ENCODE data around the gene HSPA2. TPM values are rescaled to one million over a fixed set of nuclear protein-coding genes. Genes with fewer than 3 reads are reported as not detected.
A peak's percentile ranks its signal among the peaks of the same experiment; 100 is the strongest.
"Not testable (repeated sequence)": the region's sequence is repeated elsewhere in the genome, so short reads cannot be mapped to it uniquely, and the experiment has no call there.

Gene HSPA2
- total and polyA plus RNA-seq, 2 experiments from 2014 or later, result 28.9 to 31.4 TPM

DNA sequence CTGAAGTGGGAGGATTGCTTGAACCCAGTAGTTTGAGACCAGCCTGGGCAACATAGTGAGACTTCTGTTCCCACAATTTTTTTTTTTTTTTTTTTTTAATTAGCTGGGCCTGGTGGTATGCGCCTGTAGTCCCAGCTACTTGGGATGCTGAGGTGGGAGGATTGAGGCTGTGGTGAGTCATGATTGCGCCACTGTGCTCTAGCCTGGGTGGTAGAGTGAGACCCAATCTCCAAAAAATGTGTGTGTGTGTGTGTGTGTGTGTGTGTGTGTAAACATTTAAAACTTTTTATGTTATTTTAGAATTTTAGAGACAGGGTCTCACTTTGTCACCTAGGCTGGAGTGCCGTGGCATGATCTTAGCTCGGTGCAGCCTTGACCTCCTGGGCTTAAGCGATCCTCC, 16.0 kb downstream of the HSPA2 start:
- TF ChIP-seq EZH2 (IDR thresholded peaks at IDR 0.05; ENCODE audit: insufficient read depth, poor library complexity, severe bottlenecking) (no peak), EZH2phosphoT487 (IDR thresholded peaks at IDR 0.05; ENCODE audit: insufficient read depth, low read depth) (no peak)
- H3K9ac ChIP-seq, result no peak overlapping the region
- H3K36me3 ChIP-seq (ENCODE audit: low read depth), result no peaks in the 10 kb centered on the region
- H2AFZ ChIP-seq, result no peak overlapping the region
- no peaks in the 10 kb centered on the region for H4K20me1 ChIP-seq (ENCODE audit: insufficient read depth)
- H3K4me1 ChIP-seq (ENCODE audit: insufficient read depth), result peaks cover 3% of the 10 kb centered on the region; the same call in 1 of the 2 replicates
- H3K9me3 ChIP-seq (ENCODE audit: low read depth), result no peaks in the 10 kb centered on the region
- in situ Hi-C loops (cut with MboI), result no loop called here
- no peaks in the 10 kb centered on the region for H3K79me2 ChIP-seq (ENCODE audit: insufficient read depth)
- H3K27me3 ChIP-seq (replicated peaks; ENCODE audit: insufficient read depth), result no peaks in the 10 kb centered on the region
- H3K4me3 ChIP-seq, result no peak overlapping the region
- H3F3A ChIP-seq (ENCODE audit: insufficient read depth), result no peaks in the 10 kb centered on the region
- no peaks in the 10 kb centered on the region for H3K9me2 ChIP-seq (ENCODE audit: insufficient read depth)
- no peak overlapping the region for H3K27ac ChIP-seq
- WGBS, 2 experiments (ENCODE audit: low coverage in 1 of 2, low lambda C conversion rate in 2 of 2, missing lambda C conversion rate in 2 of 2), result 76 to 82% methylated on average over 5 of the region's 5 CpGs
- DNase-seq, result peak; percentile 75
- no peak overlapping the region for H3K4me2 ChIP-seq (ENCODE audit: unreplicated experiment)

DNA sequence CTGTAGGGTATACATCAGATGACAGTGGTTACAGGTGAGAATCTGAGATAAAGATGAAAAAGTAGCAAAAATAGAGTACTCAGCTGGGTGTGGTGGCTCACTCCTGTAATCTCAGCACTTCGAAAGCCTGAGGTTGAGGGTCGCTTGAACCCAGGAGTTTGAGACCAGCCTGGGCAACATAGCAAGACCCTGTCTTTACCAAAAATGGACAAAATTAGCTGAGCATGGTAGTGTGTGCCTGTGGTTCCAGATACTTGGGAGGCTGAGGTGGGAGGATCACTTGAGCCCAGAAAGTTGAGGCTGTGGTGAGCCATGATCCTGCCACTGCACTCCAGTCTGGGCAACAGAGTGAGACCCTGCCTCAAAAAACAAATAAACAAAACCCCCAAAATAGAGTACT, 17.7 kb downstream of the HSPA2 start:
- DNase-seq; H3K27me3 ChIP-seq (replicated peaks; ENCODE audit: insufficient read depth); H3F3A ChIP-seq (ENCODE audit: insufficient read depth); H3K4me1 ChIP-seq (ENCODE audit: insufficient read depth); H3K36me3 ChIP-seq (ENCODE audit: low read depth); H3K9me3 ChIP-seq (ENCODE audit: low read depth); H3K79me2 ChIP-seq (ENCODE audit: insufficient read depth); H3K4me3 ChIP-seq; H4K20me1 ChIP-seq (ENCODE audit: insufficient read depth); H3K9me2 ChIP-seq (ENCODE audit: insufficient read depth); H3K4me2 ChIP-seq (ENCODE audit: unreplicated experiment); H3K27ac ChIP-seq; H2AFZ ChIP-seq; in situ Hi-C loops (cut with MboI); H3K9ac ChIP-seq: not testable (repeated sequence)
- WGBS, 2 experiments (ENCODE audit: low coverage in 1 of 2, low lambda C conversion rate in 2 of 2, missing lambda C conversion rate in 2 of 2), result 89 to 98% methylated on average over 2 of the region's 2 CpGs

DNA sequence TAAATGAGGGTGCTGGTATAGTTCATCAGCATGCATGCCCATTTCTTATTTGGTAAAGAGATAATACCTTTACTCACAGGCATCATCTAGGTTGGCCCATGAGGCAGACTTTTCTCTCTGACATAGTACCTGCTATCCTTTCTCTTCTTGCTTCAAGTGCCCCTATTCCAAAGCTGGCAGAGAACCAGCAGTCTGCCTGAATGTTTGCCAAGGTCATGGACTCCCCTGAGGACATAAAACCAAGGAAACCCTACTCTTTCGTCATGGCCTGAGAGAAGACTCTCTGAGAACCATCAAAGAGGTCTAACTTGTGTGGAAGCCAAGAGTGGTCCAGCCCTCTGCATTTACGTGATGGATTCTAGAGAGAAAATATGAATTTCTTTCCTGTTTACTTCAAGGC, 21.1 kb downstream of the HSPA2 start:
- no peaks in the 10 kb centered on the region for H3K9me2 ChIP-seq (ENCODE audit: insufficient read depth)
- H3K4me3 ChIP-seq, result no peak overlapping the region
- H2AFZ ChIP-seq, result no peak overlapping the region
- in situ Hi-C loops (cut with MboI), result no loop called here
- no peaks in the 10 kb centered on the region for H4K20me1 ChIP-seq (ENCODE audit: insufficient read depth)
- H3K27ac ChIP-seq, result no peak overlapping the region
- no peaks in the 10 kb centered on the region for H3K9me3 ChIP-seq (ENCODE audit: low read depth)
- H3K27me3 ChIP-seq (replicated peaks; ENCODE audit: insufficient read depth), result no peaks in the 10 kb centered on the region
- no peaks in the 10 kb centered on the region for H3K36me3 ChIP-seq (ENCODE audit: low read depth)
- peaks cover 4% of the 10 kb centered on the region; the same call in 1 of the 2 replicates for H3F3A ChIP-seq (ENCODE audit: insufficient read depth)
- no peak for TF ChIP-seq EZH2phosphoT487 (IDR thresholded peaks at IDR 0.05; ENCODE audit: insufficient read depth, low read depth)
- 90 to 91% methylated on average over 2 of the region's 2 CpGs for WGBS, 2 experiments (ENCODE audit: low coverage in 1 of 2, low lambda C conversion rate in 2 of 2, missing lambda C conversion rate in 2 of 2)
- H3K4me2 ChIP-seq (ENCODE audit: unreplicated experiment), result no peak overlapping the region
- peaks cover 7% of the 10 kb centered on the region for H3K4me1 ChIP-seq (ENCODE audit: insufficient read depth)
- no peak overlapping the region for H3K9ac ChIP-seq
- DNase-seq, result no peak
- H3K79me2 ChIP-seq (ENCODE audit: insufficient read depth), result no peaks in the 10 kb centered on the region

- Histone ChIP-seq H3K4me2 (ENCODE audit: unreplicated experiment) (no peak overlapping the region), H3K27me3 (replicated peaks; ENCODE audit: insufficient read depth) (no peaks in the 10 kb centered on the region), H3K4me3 (no peak overlapping the region), H3K9ac (no peak overlapping the region), H3K27ac (no peak overlapping the region), H3K4me1 (ENCODE audit: insufficient read depth) (peaks cover 12% of the 10 kb centered on the region), H3F3A (ENCODE audit: insufficient read depth) (peaks cover 12% of the 10 kb centered on the region), H2AFZ (no peak overlapping the region), H4K20me1 (ENCODE audit: insufficient read depth) (no peaks in the 10 kb centered on the region), H3K9me2 (ENCODE audit: insufficient read depth) (no peaks in the 10 kb centered on the region), H3K9me3 (ENCODE audit: low read depth) (no peaks in the 10 kb centered on the region), H3K79me2 (ENCODE audit: insufficient read depth) (no peaks in the 10 kb centered on the region), H3K36me3 (ENCODE audit: low read depth) (no peaks in the 10 kb centered on the region)
- TF ChIP-seq EZH2phosphoT487 (IDR thresholded peaks at IDR 0.05; ENCODE audit: insufficient read depth, low read depth) (no peak), EZH2 (IDR thresholded peaks at IDR 0.05; ENCODE audit: insufficient read depth, poor library complexity, severe bottlenecking) (no peak)
- no peak for DNase-seq
- in situ Hi-C loops (cut with MboI), result no loop called here
These were observed 21.9 kb downstream of the HSPA2 start for GRCh38 chr14:64562436-64562835.

- Histone ChIP-seq H3K27ac (no peak overlapping the region), H3K9ac (no peak overlapping the region), H3F3A (ENCODE audit: insufficient read depth) (peaks cover 13% of the 10 kb centered on the region), H2AFZ (no peak overlapping the region), H3K9me3 (ENCODE audit: low read depth) (no peaks in the 10 kb centered on the region), H3K4me2 (ENCODE audit: unreplicated experiment) (no peak overlapping the region), H4K20me1 (ENCODE audit: insufficient read depth) (no peaks in the 10 kb centered on the region), H3K79me2 (ENCODE audit: insufficient read depth) (no peaks in the 10 kb centered on the region), H3K9me2 (ENCODE audit: insufficient read depth) (no peaks in the 10 kb centered on the region), H3K27me3 (replicated peaks; ENCODE audit: insufficient read depth) (no peaks in the 10 kb centered on the region), H3K36me3 (ENCODE audit: low read depth) (no peaks in the 10 kb centered on the region), H3K4me1 (ENCODE audit: insufficient read depth) (peaks cover 21% of the 10 kb centered on the region), H3K4me3 (no peak overlapping the region)
- no peak for DNase-seq
- in situ Hi-C loops (cut with MboI), result no loop called here
- no peak for TF ChIP-seq EZH2 (IDR thresholded peaks at IDR 0.05; ENCODE audit: insufficient read depth, poor library complexity, severe bottlenecking)
- TF ChIP-seq EZH2phosphoT487 (IDR thresholded peaks at IDR 0.05; ENCODE audit: insufficient read depth, low read depth), result no peak
- 69 to 78% methylated on average over 6 of the region's 6 CpGs for WGBS, 2 experiments (ENCODE audit: low coverage in 1 of 2, low lambda C conversion rate in 2 of 2, missing lambda C conversion rate in 2 of 2)
These were observed 23.2 kb downstream of the HSPA2 start for GRCh38 chr14:64563696-64564095.

Measured in GM23248 (cell line).